Smooth muscle cell (in vitro differentiated cells): ENCODE results near the gene ATP2A2. TPM values are rescaled to one million over a fixed set of nuclear protein-coding genes. Genes with fewer than 3 reads are reported as not detected.
"Not testable (repeated sequence)": the region's sequence is repeated elsewhere in the genome, so short reads cannot be mapped to it uniquely, and the experiment has no call there.

Experiments used
- DNase-seq: peaks from one replicate; lab custom pipeline; 2025; ENCODE audit not compliant: unreplicated experiment; lab: John Stamatoyannopoulos, UW
- H2AFZ ChIP-seq: fragments of 200-600 bp; sonication (generic); 2 replicates; pipeline ENCODE4 v1.6.0; 2016; ENCODE audit warnings: antibody characterized with exemption, low read depth, mild to moderate bottlenecking
- H3F3A ChIP-seq: fragments of 200-600 bp; sonication (generic); 2 replicates; pipeline ENCODE4 v1.6.0; 2017; ENCODE audit warnings: antibody characterized with exemption, low read depth
- H3K27ac ChIP-seq: fragments of 200-600 bp; sonication (generic); 2 replicates; pipeline ENCODE4 v1.5.1; 2016; ENCODE audit warnings: low read depth, mild to moderate bottlenecking
- H3K27me3 ChIP-seq: fragments of 200-600 bp; sonication (generic); 2 replicates; pipeline ENCODE4 v1.6.1; 2016; ENCODE audit warnings: low read depth, mild to moderate bottlenecking
- H3K36me3 ChIP-seq: fragments of 200-600 bp; sonication (generic); 2 replicates; pipeline ENCODE4 v1.5.1; 2016; ENCODE audit warnings: low read depth
- H3K4me1 ChIP-seq: fragments of 200-600 bp; sonication (generic); 2 replicates; pipeline ENCODE4 v1.5.1; 2016; ENCODE audit warnings: low read depth
- H3K4me2 ChIP-seq: fragments of 200-600 bp; sonication (generic); 2 replicates; pipeline ENCODE4 v1.6.0; 2016; ENCODE audit warnings: mild to moderate bottlenecking
- H3K4me3 ChIP-seq: fragments of 200-600 bp; sonication (generic); 2 replicates; pipeline ENCODE4 v1.5.1; 2016; ENCODE audit warnings: mild to moderate bottlenecking
- H3K79me2 ChIP-seq: fragments of 200-600 bp; sonication (generic); 2 replicates; pipeline ENCODE4 v1.6.0; 2016; ENCODE audit warnings: low read depth, mild to moderate bottlenecking
- H3K9ac ChIP-seq: fragments of 200-600 bp; sonication (generic); 2 replicates; pipeline ENCODE4 v1.6.0; 2016; ENCODE audit warnings: low read depth
- H3K9me3 ChIP-seq: fragments of 200-600 bp; sonication (generic); replicated peaks from 2 replicates; pipeline ENCODE4 v1.5.1; 2016; ENCODE audit warnings: low read depth
- H4K20me1 ChIP-seq: fragments of 200-600 bp; sonication (generic); 2 replicates; pipeline ENCODE4 v1.6.0; 2016; ENCODE audit warnings: low read depth
- WGBS: methylation state at CpG from one replicate; pipeline ENCODE4 v1.1.7; 2016; ENCODE audit warnings: low lambda C conversion rate; 5-methylcytosine and 5-hydroxymethylcytosine counted together
- polyA plus RNA-seq: library from polyadenylated mRNA; unstranded; fragments of >200 nt; fragmentation: Nextera tagmentation; extraction: Ambion mirVana; gene quantifications from 2 replicates; pipeline ENCODE4 v1.2.1, GENCODE V29; 2016
- total RNA-seq: library from RNA; depleted of rRNA; stranded (reverse); fragments of >200 nt; gene quantifications from 2 replicates; pipeline ENCODE4 v1.2.3, GENCODE V29; 2014
- TF ChIP-seq, protein P1 (sequence below): fragments of 200-600 bp; sonication (generic); IDR thresholded peaks from 2 replicates; pipeline ENCODE4 v1.5.1; 2017; ENCODE audit warnings: borderline replicate concordance, mild to moderate bottlenecking, antibody characterized with exemption; ENCODE audit not compliant: insufficient read depth, poor library complexity, severe bottlenecking

Gene ATP2A2
- total and polyA plus RNA-seq, 2 experiments from 2014 or later = 47.6 to 104 TPM

DNA sequence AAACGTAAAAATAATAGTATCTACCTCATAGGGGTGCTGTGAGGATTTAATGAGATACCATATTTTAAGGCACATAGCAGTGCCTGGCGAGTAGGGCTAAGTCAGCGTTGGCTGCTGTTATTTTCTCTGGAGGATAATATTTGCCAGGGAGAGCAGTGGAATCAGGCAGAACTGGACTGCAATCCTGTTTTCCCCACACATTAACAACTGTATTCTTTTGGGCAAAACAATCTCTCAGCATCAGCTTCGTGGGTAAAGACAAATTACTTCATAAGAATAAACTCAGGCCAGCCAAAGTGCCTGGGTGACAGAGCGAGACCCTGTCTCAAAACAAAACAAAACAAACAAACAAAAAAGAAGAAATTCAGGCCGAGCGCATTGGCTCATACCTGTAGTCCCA lies 29.7 kb upstream of the ATP2A2 start:
- Histone ChIP-seq H3K9ac (no peak overlapping the region), H2AFZ (no peak overlapping the region), H3K36me3 (no peaks in the 10 kb centered on the region), H3K9me3 (no peaks in the 10 kb centered on the region), H4K20me1 (no peaks in the 10 kb centered on the region), H3K4me2 (no peak overlapping the region), H3K4me1 (peaks cover 15% of the 10 kb centered on the region), H3K4me3 (no peak overlapping the region), H3K27ac (no peak overlapping the region), H3F3A (no peaks in the 10 kb centered on the region), H3K27me3 (no peaks in the 10 kb centered on the region), H3K79me2 (no peaks in the 10 kb centered on the region)
- 87% methylated on average over 7 of the region's 7 CpGs for WGBS
- DNase-seq = no peak
- TF ChIP-seq, protein P1, sequence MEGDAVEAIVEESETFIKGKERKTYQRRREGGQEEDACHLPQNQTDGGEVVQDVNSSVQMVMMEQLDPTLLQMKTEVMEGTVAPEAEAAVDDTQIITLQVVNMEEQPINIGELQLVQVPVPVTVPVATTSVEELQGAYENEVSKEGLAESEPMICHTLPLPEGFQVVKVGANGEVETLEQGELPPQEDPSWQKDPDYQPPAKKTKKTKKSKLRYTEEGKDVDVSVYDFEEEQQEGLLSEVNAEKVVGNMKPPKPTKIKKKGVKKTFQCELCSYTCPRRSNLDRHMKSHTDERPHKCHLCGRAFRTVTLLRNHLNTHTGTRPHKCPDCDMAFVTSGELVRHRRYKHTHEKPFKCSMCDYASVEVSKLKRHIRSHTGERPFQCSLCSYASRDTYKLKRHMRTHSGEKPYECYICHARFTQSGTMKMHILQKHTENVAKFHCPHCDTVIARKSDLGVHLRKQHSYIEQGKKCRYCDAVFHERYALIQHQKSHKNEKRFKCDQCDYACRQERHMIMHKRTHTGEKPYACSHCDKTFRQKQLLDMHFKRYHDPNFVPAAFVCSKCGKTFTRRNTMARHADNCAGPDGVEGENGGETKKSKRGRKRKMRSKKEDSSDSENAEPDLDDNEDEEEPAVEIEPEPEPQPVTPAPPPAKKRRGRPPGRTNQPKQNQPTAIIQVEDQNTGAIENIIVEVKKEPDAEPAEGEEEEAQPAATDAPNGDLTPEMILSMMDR = no peak

DNA sequence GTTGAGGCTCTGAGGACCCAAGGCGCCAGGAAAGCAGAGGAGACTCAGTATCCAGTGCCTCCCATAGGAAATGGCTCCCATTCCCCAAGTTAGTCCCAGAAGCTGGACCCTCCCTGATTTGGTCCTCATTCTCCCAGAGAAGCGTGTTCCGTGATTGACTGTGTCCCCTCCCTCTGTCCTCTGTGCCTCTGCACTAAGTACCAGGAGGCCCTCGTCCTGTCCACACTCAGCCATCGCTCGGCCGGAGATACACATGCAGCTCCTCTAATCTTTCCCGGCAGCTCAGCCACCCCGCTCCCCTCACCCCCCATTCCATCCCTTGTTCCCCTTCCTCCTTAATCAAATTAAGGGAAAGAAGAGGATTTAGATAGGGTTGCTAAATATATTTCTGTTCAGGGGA lies 28.3 kb upstream of the ATP2A2 start:
- 54% methylated on average over 9 of the region's 9 CpGs for WGBS
- Histone ChIP-seq H3K9me3 (no peaks in the 10 kb centered on the region), H3K36me3 (no peaks in the 10 kb centered on the region), H3K4me1 (peaks cover 5% of the 10 kb centered on the region), H3K9ac (no peak overlapping the region), H4K20me1 (no peaks in the 10 kb centered on the region), H3K27me3 (no peaks in the 10 kb centered on the region), H3K27ac (peak overlapping the region; percentile 44), H2AFZ (peak overlapping the region; percentile 77), H3K4me3 (no peak overlapping the region), H3F3A (no peaks in the 10 kb centered on the region), H3K79me2 (no peaks in the 10 kb centered on the region), H3K4me2 (peak overlapping the region; percentile 73)
- DNase-seq = no peak
- TF ChIP-seq, protein P1 = no peak

DNA sequence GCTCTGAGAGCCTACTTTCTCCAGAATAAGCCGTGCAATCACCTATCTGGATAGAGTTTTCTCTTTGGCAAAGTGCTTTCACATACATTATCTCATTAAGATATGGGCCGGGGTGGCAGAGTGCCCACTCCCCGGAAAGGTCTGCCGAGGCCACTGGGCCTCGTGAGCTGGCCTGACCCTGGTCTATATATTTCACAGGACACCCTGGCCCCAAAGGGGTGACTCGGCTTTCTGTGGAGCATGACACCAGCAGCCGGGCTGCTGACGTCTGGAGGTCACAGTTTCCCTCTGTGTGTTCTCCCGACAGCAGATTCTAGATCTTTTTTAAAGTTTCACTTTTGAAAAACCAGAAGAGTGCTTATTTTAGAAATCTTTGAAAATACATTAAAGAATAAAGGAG lies 27.9 kb upstream of the ATP2A2 start:
- no peaks in the 10 kb centered on the region for H3F3A ChIP-seq
- 47% methylated on average over 9 of the region's 9 CpGs for WGBS
- no peak overlapping the region for H3K4me3 ChIP-seq
- H3K79me2 ChIP-seq = no peaks in the 10 kb centered on the region
- no peaks in the 10 kb centered on the region for H3K27me3 ChIP-seq
- peak overlapping the region; percentile 44 for H3K27ac ChIP-seq
- TF ChIP-seq, protein P1 = no peak
- no peak for DNase-seq
- no peaks in the 10 kb centered on the region for H4K20me1 ChIP-seq
- H3K36me3 ChIP-seq = no peaks in the 10 kb centered on the region
- H2AFZ ChIP-seq = peak overlapping the region; percentile 77
- peak overlapping the region; percentile 73 for H3K4me2 ChIP-seq
- peaks cover 5% of the 10 kb centered on the region for H3K4me1 ChIP-seq
- no peak overlapping the region for H3K9ac ChIP-seq
- no peaks in the 10 kb centered on the region for H3K9me3 ChIP-seq

DNA sequence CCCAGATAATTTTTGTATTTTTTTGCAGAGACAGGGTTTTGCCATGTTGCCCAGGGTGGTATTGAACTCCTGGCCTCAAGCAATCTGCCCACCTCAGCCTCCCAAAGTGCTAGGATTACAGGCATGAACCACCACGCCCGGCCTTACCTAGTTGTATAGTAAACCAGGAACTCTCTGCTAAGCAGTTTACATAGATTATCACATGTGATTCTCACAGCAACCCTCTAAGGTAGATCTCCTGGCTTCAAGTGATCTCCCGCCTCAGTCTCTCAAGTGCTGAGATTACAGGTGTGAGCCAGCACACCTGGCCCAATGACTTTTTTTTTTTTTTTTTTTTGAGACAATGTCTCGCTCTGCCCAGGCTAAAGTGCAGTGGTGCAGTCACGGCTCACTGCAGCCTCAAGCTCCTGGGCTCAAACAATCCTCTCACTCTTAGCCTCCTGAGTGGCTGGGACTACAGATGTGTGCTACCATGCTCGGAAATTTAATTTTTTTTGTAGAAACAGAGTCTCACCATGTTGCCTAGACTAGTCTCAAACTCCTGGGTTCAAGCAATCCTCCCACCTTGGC lies 26.0 kb upstream of the ATP2A2 start:
- Histone ChIP-seq H3K9me3 (no peaks in the 10 kb centered on the region), H3K27ac (no peak overlapping the region), H3K4me2 (no peak overlapping the region), H3K9ac (no peak overlapping the region), H3K79me2 (no peaks in the 10 kb centered on the region), H2AFZ (no peak overlapping the region), H3K4me1 (peaks cover 5% of the 10 kb centered on the region), H3F3A (no peaks in the 10 kb centered on the region), H4K20me1 (no peaks in the 10 kb centered on the region), H3K36me3 (no peaks in the 10 kb centered on the region), H3K27me3 (no peaks in the 10 kb centered on the region), H3K4me3 (no peak overlapping the region)
- DNase-seq = no peak
- TF ChIP-seq, protein P1 = no peak
- WGBS = 95% methylated on average over 6 of the region's 6 CpGs

DNA sequence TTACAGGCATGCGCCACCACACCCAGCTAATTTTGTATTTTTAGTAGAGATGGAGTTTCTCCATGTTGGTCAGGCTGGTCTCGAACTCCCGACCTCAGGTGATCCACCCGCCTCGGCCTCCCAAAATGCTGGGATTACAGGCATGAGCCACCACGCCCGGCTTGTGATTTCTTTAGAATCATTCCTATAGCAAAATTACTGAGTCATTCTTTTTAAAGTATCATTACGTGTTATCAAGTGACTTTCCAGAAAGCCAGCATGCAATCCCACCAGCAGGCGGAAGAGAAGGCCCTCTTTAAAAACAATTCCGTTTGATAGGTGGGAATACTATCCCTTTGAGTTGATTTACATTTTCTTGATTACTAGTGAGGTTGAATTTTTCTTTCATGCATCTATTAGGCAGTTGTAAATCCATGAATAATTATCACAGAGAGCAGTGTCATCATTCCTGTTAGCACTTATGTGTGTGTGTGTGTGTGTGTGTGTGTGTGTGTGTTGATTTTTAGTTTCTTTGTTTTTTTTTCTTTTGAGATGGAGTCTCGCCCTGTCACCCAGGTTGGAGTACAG lies 25.1 kb upstream of the ATP2A2 start:
- not testable (repeated sequence) for H3F3A ChIP-seq, H3K9me3 ChIP-seq, H3K4me2 ChIP-seq, H3K9ac ChIP-seq, H3K27me3 ChIP-seq, H3K27ac ChIP-seq, DNase-seq, H3K79me2 ChIP-seq, H3K4me3 ChIP-seq, H2AFZ ChIP-seq, H4K20me1 ChIP-seq, H3K36me3 ChIP-seq, H3K4me1 ChIP-seq
- 95% methylated on average over 11 of the region's 11 CpGs for WGBS
